Adrenal gland (tissue), 12 donors: ENCODE measurements around the gene OR52I2. TPM values are rescaled to one million over a fixed set of nuclear protein-coding genes. Genes with fewer than 3 reads are reported as not detected.

ENCODE experiments used
- DNase-seq, 7 donors: peaks; one replicate each; pipeline ENCODE4 v3.0.0-alpha.2; 2019 to 2020
- H3K27ac ChIP-seq, 5 donors: fragments of 200-600 bp; sonication (generic) in 4 of 5; 1 replicate in 3 of 5; 2 replicates in 2 of 5; pipeline versions ENCODE4 v1.5.1 to v1.8.0; 2016 to 2020; ENCODE audit warnings: mild to moderate bottlenecking in 1 of 5
- H3K27me3 ChIP-seq: fragments of 200-600 bp; 2 replicates; pipeline ENCODE4 v1.8.0; 2021
- H3K36me3 ChIP-seq, 2 donors: fragments of 200-600 bp; replicated peaks in 1 of 2; 1 replicate in 1 of 2; 2 replicates in 1 of 2; pipeline versions ENCODE4 v1.5.1 to v1.8.0; 2018 to 2022
- H3K4me1 ChIP-seq, 2 donors: fragments of 200-600 bp; replicated peaks in 1 of 2; 1 replicate in 1 of 2; 2 replicates in 1 of 2; pipeline versions ENCODE4 v1.5.1 to v1.8.0; 2018 to 2021
- H3K4me3 ChIP-seq, 4 donors: fragments of 200-600 bp; sonication (generic) in 3 of 4; one replicate each; pipeline ENCODE4 v1.5.1; 2016 to 2018
- H3K9me3 ChIP-seq, 3 donors: fragments of 200-600 bp; sonication (generic) in 1 of 3; replicated peaks in 1 of 3; 1 replicate in 2 of 3; 2 replicates in 1 of 3; pipeline versions ENCODE4 v1.5.1 to v1.8.0; 2016 to 2021
- CTCF ChIP-seq, 6 experiments: fragments of 450-650 bp in 4 of 6; fragments of 200-600 bp in 2 of 6; sonication (generic) in 1 of 6; IDR thresholded peaks; 1 replicate in 5 of 6; 2 replicates in 1 of 6; pipeline versions ENCODE4 v1.5.1 to v1.8.0; 2016 to 2021; ENCODE audit warnings: antibody characterized with exemption in 6 of 6, mild to moderate bottlenecking in 2 of 6, moderate library complexity in 1 of 6
- POLR2A ChIP-seq, 2 donors: fragments of 450-650 bp; IDR thresholded peaks; one replicate each; pipeline ENCODE4 v1.6.1; 2017; ENCODE audit warnings: antibody characterized with exemption in 2 of 2, mild to moderate bottlenecking in 2 of 2, moderate library complexity in 1 of 2
- WGBS, 4 donors: extraction: QIAGEN DNeasy Blood & Tissue Kit in 2 of 4; methylation state at CpG; one replicate each; pipeline versions ENCODE4 v1.1.5 to v1.1.7; 2013 to 2017; 5-methylcytosine and 5-hydroxymethylcytosine counted together
- intact Hi-C, 2 donors: fragments of 100-400 bp; cut with DNase I; formaldehyde crosslinking; loops; one replicate each; pipeline versions ENCODE4 v1.14.1 to v1.15.0; 2022 to 2023
- polyA plus RNA-seq, 3 donors: library from polyadenylated mRNA; stranded (reverse); fragments of 200-250 nt in 2 of 3; fragments of 350-450 nt in 1 of 3; fragmentation: Illumina TruSeq in 1 of 3; extraction: RNeasy Lipid Tissue Mini Kit (QIAGEN cat#74804) in 1 of 3; gene quantifications; one replicate each; pipeline ENCODE4 v1.2.3, GENCODE V29; 2013 to 2014
- total RNA-seq, 9 donors: library from RNA; depleted of rRNA in 4 of 9; stranded (reverse); fragments of >200 nt in 4 of 9; fragments of 120-200 nt in 1 of 9; fragmentation: NEBNext Ultra II Directional in 1 of 9; extraction: Animal tissue kit (Norgen Biotek cat#: 25700) in 1 of 9; gene quantifications; one replicate each; pipeline versions ENCODE4 v1.1.0 to v1.2.4, GENCODE V29; 2013 to 2023
- donor health status: healthy with polysubstance abuse.
- donor health status: Bipolar disorder and iron deficiency.
- donor health status: DM: yes; HTN: yes; CAD: no.
- donor health status: DM: no; HTN: no; CAD: no.
- donor health status: DM: no; HTN: no; CAD: no.
- donor health status: DM: yes; HTN: yes; CAD: no.

Gene OR52I2
- total and polyA plus RNA-seq, 12 donors: not detected

GRCh38 chr11:4577761-4578160 is 3.8 kb upstream of the OR52I2 start:
- H3K4me1 ChIP-seq: no peaks in the 10 kb centered on the region
- intact Hi-C loops: no loop called here
- H3K4me3 ChIP-seq: no peak overlapping the region
- WGBS, 4 donors: 73 to 78% (median 76%) methylated on average over 2 of the region's 2 CpGs
- TF ChIP-seq CTCF (IDR thresholded peaks at IDR 0.05): no peak
- TF ChIP-seq POLR2A (IDR thresholded peaks at IDR 0.05): no peak
- H3K36me3 ChIP-seq: no peaks in the 10 kb centered on the region
- peaks cover 4% of the 10 kb centered on the region for H3K27me3 ChIP-seq
- no peak for DNase-seq
- no peaks in the 10 kb centered on the region for H3K9me3 ChIP-seq
- no peak overlapping the region for H3K27ac ChIP-seq

GRCh38 chr11:4578624-4579023 is 2.9 kb upstream of the OR52I2 start:
- no peak overlapping the region for H3K27ac ChIP-seq
- DNase-seq: no peak
- peaks cover 4% of the 10 kb centered on the region for H3K27me3 ChIP-seq
- intact Hi-C loops: no loop called here
- no peak overlapping the region for H3K4me3 ChIP-seq
- WGBS, 4 donors: 47 to 71% (median 64%) methylated on average over 6 of the region's 6 CpGs
- H3K36me3 ChIP-seq: no peaks in the 10 kb centered on the region
- no peaks in the 10 kb centered on the region for H3K9me3 ChIP-seq
- no peak for TF ChIP-seq CTCF (IDR thresholded peaks at IDR 0.05)
- H3K4me1 ChIP-seq: no peaks in the 10 kb centered on the region

- intact Hi-C loops: no loop called here
- H3K27ac ChIP-seq: no peak overlapping the region
- no peaks in the 10 kb centered on the region for H3K36me3 ChIP-seq
- peaks cover 4% of the 10 kb centered on the region for H3K27me3 ChIP-seq
- H3K9me3 ChIP-seq: no peaks in the 10 kb centered on the region
- TF ChIP-seq POLR2A (IDR thresholded peaks at IDR 0.05) (no peak), CTCF (IDR thresholded peaks at IDR 0.05) (no peak)
- no peak overlapping the region for H3K4me3 ChIP-seq
- no peaks in the 10 kb centered on the region for H3K4me1 ChIP-seq
- 60 to 82% (median 72%) methylated on average over 1 of the region's 1 CpG for WGBS, 4 donors
- DNase-seq: no peak
Measured at GRCh38 chr11:4580124-4580523, 1.4 kb upstream of the OR52I2 start.

GRCh38 chr11:4589017-4589416 is 7.5 kb downstream of the OR52I2 start:
- WGBS, 4 donors: 65 to 71% (median 70%) methylated on average over 3 of the region's 3 CpGs
- Histone ChIP-seq H3K9me3 (no peaks in the 10 kb centered on the region), H3K27me3 (no peaks in the 10 kb centered on the region), H3K27ac (no peak overlapping the region), H3K36me3 (no peaks in the 10 kb centered on the region), H3K4me3 (no peak overlapping the region), H3K4me1 (no peaks in the 10 kb centered on the region)
- no peak for DNase-seq
- intact Hi-C loops: no loop called here
- TF ChIP-seq POLR2A (IDR thresholded peaks at IDR 0.05) (no peak), CTCF (IDR thresholded peaks at IDR 0.05) (no peak)
